Common myeloid progenitor, CD34-positive (primary cell): ENCODE results near the gene LIFR.

Source experiments
- CTCF ChIA-PET: fragments of 350-600 bp; sonication (Branson Sonifier 250); formaldehyde crosslinking; loops from one replicate; lab custom pipeline; 2021; ENCODE audit warnings: antibody characterized with exemption; lab: Charles Lee
- POLR2A ChIA-PET: fragments of 350-600 bp; sonication (Branson Sonifier 250); formaldehyde crosslinking; loops from one replicate; lab custom pipeline; 2021; ENCODE audit warnings: antibody characterized with exemption; lab: Charles Lee
- DNase-seq, 3 donors: peaks; one replicate each; pipeline versions ENCODE4 v3.0.0 to v3.0.0-alpha.2; 2013
- H3K27ac ChIP-seq, 2 experiments: 1 replicate in 1 of 2; 2 replicates in 1 of 2; pipeline ENCODE4 v1.7.0; 2013; ENCODE audit warnings: inconsistent platforms in 2 of 2, low read length in 2 of 2, mild to moderate bottlenecking in 2 of 2, low read depth in 1 of 2, moderate library complexity in 1 of 2; ENCODE audit not compliant: severe bottlenecking in 2 of 2, insufficient read depth in 1 of 2, poor library complexity in 1 of 2
- H3K27me3 ChIP-seq, 5 experiments: replicated peaks in 2 of 5; 1 replicate in 3 of 5; 2 replicates in 2 of 5; pipeline versions ENCODE4 v1.6.1 to v1.7.0; 2013; ENCODE audit warnings: low read length in 4 of 5, mild to moderate bottlenecking in 2 of 5, moderate library complexity in 2 of 5, inconsistent platforms in 1 of 5; ENCODE audit not compliant: insufficient read depth in 5 of 5, control insufficient read depth in 4 of 5
- H3K36me3 ChIP-seq, 4 experiments: 1 replicate in 2 of 4; 2 replicates in 2 of 4; pipeline versions ENCODE4 v1.6.1 to v1.7.0; 2013; ENCODE audit warnings: low read length in 3 of 4, control low read depth in 1 of 4, mild to moderate bottlenecking in 1 of 4; ENCODE audit not compliant: control insufficient read depth in 4 of 4, insufficient read depth in 4 of 4
- H3K4me1 ChIP-seq, 4 experiments: 1 replicate in 3 of 4; 2 replicates in 1 of 4; pipeline versions ENCODE4 v1.6.1 to v1.7.1; 2013; ENCODE audit warnings: low read length in 3 of 4, mild to moderate bottlenecking in 3 of 4, control low read depth in 1 of 4, inconsistent platforms in 1 of 4, moderate library complexity in 1 of 4; ENCODE audit not compliant: control insufficient read depth in 4 of 4, insufficient read depth in 4 of 4; ENCODE audit errors: control extremely low read depth in 1 of 4
- H3K4me3 ChIP-seq, 7 experiments: 1 replicate in 4 of 7; 2 replicates in 3 of 7; pipeline versions ENCODE4 v1.5.1 to v1.7.0; 2013; ENCODE audit warnings: mild to moderate bottlenecking in 7 of 7, low read length in 6 of 7, moderate library complexity in 6 of 7, inconsistent platforms in 2 of 7, low read depth in 2 of 7, control low read depth in 1 of 7; ENCODE audit not compliant: insufficient read depth in 4 of 7, control insufficient read depth in 1 of 7; ENCODE audit errors: extremely low read depth in 1 of 7
- H3K9me3 ChIP-seq, 5 experiments: 1 replicate in 4 of 5; 2 replicates in 1 of 5; pipeline versions ENCODE4 v1.6.1 to v1.7.1; 2013; ENCODE audit warnings: low read length in 4 of 5, mild to moderate bottlenecking in 2 of 5, inconsistent platforms in 1 of 5, low read depth in 1 of 5, moderate library complexity in 1 of 5; ENCODE audit not compliant: control insufficient read depth in 4 of 5, insufficient read depth in 2 of 5; ENCODE audit errors: control extremely low read depth in 1 of 5
- WGBS: methylation state at CpG from one replicate; pipeline ENCODE4 v1.1.5; 2013; ENCODE audit not compliant: insufficient coverage; 5-methylcytosine and 5-hydroxymethylcytosine counted together

Gene LIFR

GRCh38 chr5:38438757-38439156 lies 117.7 kb downstream of the LIFR start:
- peaks cover 4 to 88% (median 26%) of the 10 kb centered on the region in 5 experiments for H3K27me3 ChIP-seq
- H3K9me3 ChIP-seq = peaks cover 0 to 7% (median 0%) of the 10 kb centered on the region in 5 experiments
- ChIA-PET CTCF (no interaction called here), POLR2A (no interaction called here)
- no peak overlapping the region for H3K4me3 ChIP-seq
- no peak for DNase-seq
- H3K4me1 ChIP-seq = no peaks in the 10 kb centered on the region
- no peaks in the 10 kb centered on the region for H3K36me3 ChIP-seq
- no peak overlapping the region for H3K27ac ChIP-seq
- WGBS = 100% methylated on average over 1 of the region's 1 CpG

- CTCF ChIA-PET = interaction anchor here (1.0 to 1.4 kb wide), 2 partner anchors 12 to 373 kb away, joined by 3 read pairs; no protein-coding TSS in a partner anchor
- H3K27ac ChIP-seq = no peak overlapping the region
- no peaks in the 10 kb centered on the region for H3K36me3 ChIP-seq
- peaks cover 6 to 90% (median 25%) of the 10 kb centered on the region in 5 experiments for H3K27me3 ChIP-seq
- no peaks in the 10 kb centered on the region for H3K4me1 ChIP-seq
- no peak for DNase-seq
- peaks cover 0 to 7% (median 0%) of the 10 kb centered on the region in 5 experiments for H3K9me3 ChIP-seq
- no peak overlapping the region for H3K4me3 ChIP-seq
- WGBS = 100% methylated on average over 4 of the region's 7 CpGs
- POLR2A ChIA-PET = no interaction called here
Observed at GRCh38 chr5:38434966-38435705, 121.3 kb downstream of the LIFR start.

- Histone ChIP-seq H3K36me3 (no peaks in the 10 kb centered on the region), H3K4me1 (no peaks in the 10 kb centered on the region), H3K27me3 (peaks cover 2 to 89% (median 25%) of the 10 kb centered on the region in 5 experiments), H3K9me3 (no peaks in the 10 kb centered on the region), H3K4me3 (no peak overlapping the region), H3K27ac (no peak overlapping the region)
- POLR2A ChIA-PET = interaction anchor here (0.6 kb wide), 1 partner anchor 59 kb away, joined by 3 read pairs; no protein-coding TSS in a partner anchor
- DNase-seq = no peak
- WGBS = 33% methylated on average over 4 of the region's 6 CpGs
- CTCF ChIA-PET = interaction anchor here (0.8 to 2.0 kb wide), 5 partner anchors 8 to 377 kb away, joined by 3 to 10 read pairs (median 4); no protein-coding TSS in a partner anchor
Observed at GRCh38 chr5:38433160-38433861, 123.1 kb downstream of the LIFR start.

GRCh38 chr5:38431242-38431853 lies 125.1 kb downstream of the LIFR start:
- H3K4me3 ChIP-seq = no peak overlapping the region
- no peak for DNase-seq
- ChIA-PET POLR2A (no interaction called here), CTCF (interaction anchor here (0.9 to 2.3 kb wide), 7 partner anchors 9 to 492 kb away, joined by 3 to 11 read pairs (median 3); no protein-coding TSS in a partner anchor)
- H3K4me1 ChIP-seq = no peaks in the 10 kb centered on the region
- H3K9me3 ChIP-seq = no peaks in the 10 kb centered on the region
- no peaks in the 10 kb centered on the region for H3K36me3 ChIP-seq
- no CpG with 5 or more reads among the region's 1 CpG for WGBS
- no peak overlapping the region for H3K27ac ChIP-seq
- H3K27me3 ChIP-seq = peaks cover 10 to 93% (median 34%) of the 10 kb centered on the region in 5 experiments

- peaks cover 10 to 84% (median 33%) of the 10 kb centered on the region in 5 experiments for H3K27me3 ChIP-seq
- H3K27ac ChIP-seq = no peak overlapping the region
- ChIA-PET POLR2A (interaction anchor here (0.6 kb wide), 1 partner anchor 113 kb away, joined by 3 read pairs; no protein-coding TSS in a partner anchor), CTCF (interaction anchor here (1.1 kb wide), 1 partner anchor 382 kb away, joined by 4 read pairs; no protein-coding TSS in a partner anchor)
- DNase-seq = no peak
- H3K9me3 ChIP-seq = no peaks in the 10 kb centered on the region
- no peaks in the 10 kb centered on the region for H3K4me1 ChIP-seq
- 92% methylated on average over 6 of the region's 9 CpGs for WGBS
- no peak overlapping the region for H3K4me3 ChIP-seq
- no peaks in the 10 kb centered on the region for H3K36me3 ChIP-seq
Observed at GRCh38 chr5:38426986-38427950, 129.2 kb downstream of the LIFR start.

- ChIA-PET POLR2A (interaction anchor here (0.6 kb wide), 1 partner anchor 112 kb away, joined by 3 read pairs; no protein-coding TSS in a partner anchor), CTCF (interaction anchor here (1.1 kb wide), 1 partner anchor 383 kb away, joined by 4 read pairs; no protein-coding TSS in a partner anchor)
- Histone ChIP-seq H3K27ac (no peak overlapping the region), H3K4me1 (no peaks in the 10 kb centered on the region), H3K27me3 (peaks cover 10 to 86% (median 33%) of the 10 kb centered on the region in 5 experiments), H3K36me3 (no peaks in the 10 kb centered on the region), H3K4me3 (no peak overlapping the region), H3K9me3 (no peaks in the 10 kb centered on the region)
- 100% methylated on average over 1 of the region's 1 CpG for WGBS
- no peak for DNase-seq
Observed at GRCh38 chr5:38426490-38426889, 130.0 kb downstream of the LIFR start.
